GM19438 (cell line): ENCODE data around the gene RNF151.
"Not testable (repeated sequence)": the region's sequence is repeated elsewhere in the genome, so short reads cannot be mapped to it uniquely, and the experiment has no call there.

ENCODE experiments used
- ATAC-seq: cut with Tn5 transposase; IDR thresholded peaks from one replicate; pipeline ENCODE4 v1.9.1; 2021; ENCODE audit warnings: low read depth; ENCODE audit not compliant: unreplicated experiment

Gene RNF151

GRCh38 chr16:1966460-1966859, at the start of gene RNF151:
Gene RNF151, plus strand, starts transcription at chr16:1966856. Its CDS starts 26 bp downstream, at chr16:1966882.
- no peak for ATAC-seq

GRCh38 chr16:1917056-1917664, 49.5 kb upstream of the RNF151 start:
- no peak for ATAC-seq

GRCh38 chr16:1917665-1918350, 48.8 kb upstream of the RNF151 start:
- no peak for ATAC-seq

GRCh38 chr16:1918351-1919326, 48.0 kb upstream of the RNF151 start, which contains the start of gene HS3ST6:
Gene HS3ST6, minus strand, starts transcription at chr16:1918415. Its CDS starts 92 bp downstream, at chr16:1918323.
- ATAC-seq = no peak

DNA sequence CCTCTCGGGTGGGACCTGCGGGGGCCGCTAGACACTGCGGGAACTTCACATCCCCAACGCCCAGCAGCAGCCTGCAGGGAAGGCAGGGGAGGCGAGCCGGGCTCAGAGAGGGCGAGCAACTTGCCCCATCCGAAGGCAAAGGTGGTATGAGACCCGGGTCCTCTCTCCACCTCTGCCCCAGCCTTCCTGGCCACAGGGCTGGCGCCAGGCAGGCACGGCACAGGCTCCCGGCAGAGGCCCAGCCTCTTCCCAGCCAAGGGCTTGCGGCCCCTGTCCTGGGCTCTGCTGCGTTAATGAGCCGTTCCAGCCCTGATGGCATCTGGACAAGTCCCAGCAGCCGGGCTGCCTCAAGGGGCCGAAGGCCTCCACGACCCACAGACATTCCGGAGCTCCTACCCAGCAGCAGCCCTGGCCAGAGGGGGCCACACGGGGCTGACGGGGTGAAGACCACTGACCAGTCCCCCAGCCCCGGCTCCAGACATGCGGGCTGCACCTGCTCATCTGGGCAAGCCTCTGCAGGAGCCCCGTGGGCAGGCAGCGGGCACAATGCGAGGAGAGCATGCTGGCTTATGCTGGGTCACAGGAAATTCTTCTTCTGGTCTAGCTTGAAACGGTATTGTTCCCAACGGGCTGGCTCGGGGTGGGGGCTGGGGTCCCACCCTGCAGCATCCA, 47.2 kb upstream of the RNF151 start:
- no peak for ATAC-seq

- ATAC-seq = not testable (repeated sequence)
Measured at GRCh38 chr16:1920122-1920521, 46.5 kb upstream of the RNF151 start.

DNA sequence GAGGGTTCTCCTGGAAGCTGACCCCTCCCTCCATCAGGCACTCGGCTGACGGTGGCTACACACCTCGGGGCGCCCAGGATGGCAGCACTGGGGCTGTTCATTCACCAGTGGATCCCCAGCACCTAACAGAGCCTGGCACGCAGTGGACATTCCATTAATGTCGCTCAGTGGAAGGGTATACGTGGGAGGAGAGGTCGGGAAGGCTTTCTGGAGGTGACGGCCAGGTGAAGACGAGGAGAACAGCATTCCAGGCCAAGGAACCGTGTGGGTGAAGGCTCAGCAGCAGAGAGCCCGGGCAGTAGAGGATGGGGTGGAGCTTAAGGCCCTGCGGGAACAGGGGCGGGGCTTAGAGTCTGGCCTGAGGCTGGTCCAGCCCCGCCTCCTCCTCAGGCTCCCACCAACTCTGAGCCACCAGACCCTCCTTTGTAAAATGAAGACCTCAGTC, 45.9 kb upstream of the RNF151 start:
- ATAC-seq = no peak

DNA sequence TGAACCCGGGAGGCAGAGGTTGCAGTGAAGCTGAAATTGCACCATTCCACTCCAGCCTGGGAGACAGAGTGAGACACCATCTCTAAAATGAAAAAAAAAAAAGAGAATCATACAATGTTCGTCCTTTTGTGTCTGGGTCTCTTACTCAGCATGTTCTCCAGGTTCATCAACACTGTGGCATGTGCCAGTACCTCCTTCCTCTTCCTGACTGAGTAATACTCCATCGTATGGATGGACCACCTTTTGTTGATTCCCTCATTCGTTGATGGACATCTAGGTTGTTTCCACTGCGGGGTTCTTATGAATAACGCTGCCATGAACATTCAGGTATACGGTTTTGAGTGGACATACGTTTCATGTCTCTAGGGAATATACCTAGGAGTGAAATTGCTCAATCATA, 44.3 kb upstream of the RNF151 start:
- no peak for ATAC-seq

GRCh38 chr16:1923299-1924034, 43.2 kb upstream of the RNF151 start:
- ATAC-seq = no peak

- ATAC-seq = no peak
Measured at GRCh38 chr16:1924095-1924494, 42.6 kb upstream of the RNF151 start.

DNA sequence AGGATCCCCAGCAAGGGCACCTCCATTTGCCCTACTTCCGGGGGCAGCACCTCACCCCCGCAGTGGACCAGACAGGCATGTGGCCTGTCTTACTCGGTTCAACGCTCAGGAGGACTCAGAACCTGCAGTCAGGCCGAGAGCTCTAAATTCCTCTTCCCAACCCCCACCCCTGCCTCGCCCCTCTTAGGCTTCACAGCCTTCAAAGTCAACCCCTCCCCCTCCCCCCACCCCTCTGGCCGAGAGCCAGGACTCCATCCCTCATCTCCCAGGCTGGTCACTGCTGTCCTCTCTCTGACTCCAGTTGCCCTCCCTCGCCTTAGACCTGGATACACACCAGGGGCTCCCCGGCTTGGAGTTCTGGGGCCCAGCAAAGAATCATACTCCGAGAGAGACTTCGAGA, 40.4 kb upstream of the RNF151 start:
- no peak for ATAC-seq

DNA sequence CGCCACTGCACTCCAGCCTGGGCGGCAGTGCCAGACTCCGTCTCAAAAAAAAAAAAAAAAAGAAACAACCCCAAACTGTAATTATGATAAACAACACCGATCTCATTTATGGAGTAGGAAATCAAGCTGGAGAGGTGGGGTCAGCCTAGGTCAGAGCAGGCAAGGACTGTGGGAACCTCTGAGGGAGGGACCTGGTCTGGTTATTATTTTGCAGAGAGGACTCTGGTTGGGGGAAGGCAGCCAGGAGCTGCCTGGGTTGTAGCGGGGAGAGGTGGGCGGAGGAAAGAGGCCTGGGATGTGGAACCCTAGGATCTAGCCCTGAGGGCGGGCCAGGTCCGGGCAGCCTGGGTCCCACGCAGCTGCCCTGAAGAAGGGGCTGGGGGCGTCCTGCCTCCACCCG, 37.6 kb upstream of the RNF151 start:
- ATAC-seq = peak; percentile 29

DNA sequence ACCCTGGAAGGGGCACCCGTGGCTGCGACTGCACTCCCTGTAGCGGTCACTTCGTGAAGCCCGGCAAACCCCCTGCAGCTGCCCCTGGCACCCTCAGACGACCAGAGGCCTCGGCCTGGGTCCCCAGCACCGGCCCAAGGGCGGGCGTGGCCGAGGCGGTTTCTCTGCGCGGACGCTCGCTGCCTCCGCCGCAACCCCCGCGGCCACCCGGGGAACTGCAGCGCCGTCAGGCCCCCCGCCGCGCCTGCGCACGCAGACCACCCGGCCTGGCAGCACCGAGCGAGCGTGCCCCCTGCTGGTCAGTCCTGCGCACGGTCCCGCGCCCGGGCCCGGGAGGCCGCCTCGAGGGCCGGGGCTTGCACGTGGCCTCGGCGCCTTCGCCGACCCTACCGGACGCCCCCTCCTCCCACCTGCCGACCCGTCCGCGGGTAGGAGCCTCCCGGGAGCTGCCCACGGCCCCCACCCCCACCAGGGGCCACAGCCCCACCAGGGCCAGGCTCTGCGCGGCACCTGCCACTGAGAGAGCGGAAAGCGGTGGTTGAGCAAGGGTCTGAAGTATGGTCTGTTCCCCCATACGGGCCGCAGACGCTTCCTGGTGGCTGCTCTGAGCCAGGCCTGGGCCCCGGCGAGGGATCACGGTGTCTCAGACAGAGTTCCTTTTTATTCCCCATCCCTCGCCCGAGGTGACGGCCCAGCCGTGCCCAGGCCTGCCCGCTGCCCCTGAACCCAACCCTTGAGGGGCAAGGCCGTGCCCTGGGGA, 36.9 kb upstream of the RNF151 start:
- ATAC-seq = peak; percentile 79

- ATAC-seq = no peak
Measured at GRCh38 chr16:1930338-1930720, 36.3 kb upstream of the RNF151 start.

DNA sequence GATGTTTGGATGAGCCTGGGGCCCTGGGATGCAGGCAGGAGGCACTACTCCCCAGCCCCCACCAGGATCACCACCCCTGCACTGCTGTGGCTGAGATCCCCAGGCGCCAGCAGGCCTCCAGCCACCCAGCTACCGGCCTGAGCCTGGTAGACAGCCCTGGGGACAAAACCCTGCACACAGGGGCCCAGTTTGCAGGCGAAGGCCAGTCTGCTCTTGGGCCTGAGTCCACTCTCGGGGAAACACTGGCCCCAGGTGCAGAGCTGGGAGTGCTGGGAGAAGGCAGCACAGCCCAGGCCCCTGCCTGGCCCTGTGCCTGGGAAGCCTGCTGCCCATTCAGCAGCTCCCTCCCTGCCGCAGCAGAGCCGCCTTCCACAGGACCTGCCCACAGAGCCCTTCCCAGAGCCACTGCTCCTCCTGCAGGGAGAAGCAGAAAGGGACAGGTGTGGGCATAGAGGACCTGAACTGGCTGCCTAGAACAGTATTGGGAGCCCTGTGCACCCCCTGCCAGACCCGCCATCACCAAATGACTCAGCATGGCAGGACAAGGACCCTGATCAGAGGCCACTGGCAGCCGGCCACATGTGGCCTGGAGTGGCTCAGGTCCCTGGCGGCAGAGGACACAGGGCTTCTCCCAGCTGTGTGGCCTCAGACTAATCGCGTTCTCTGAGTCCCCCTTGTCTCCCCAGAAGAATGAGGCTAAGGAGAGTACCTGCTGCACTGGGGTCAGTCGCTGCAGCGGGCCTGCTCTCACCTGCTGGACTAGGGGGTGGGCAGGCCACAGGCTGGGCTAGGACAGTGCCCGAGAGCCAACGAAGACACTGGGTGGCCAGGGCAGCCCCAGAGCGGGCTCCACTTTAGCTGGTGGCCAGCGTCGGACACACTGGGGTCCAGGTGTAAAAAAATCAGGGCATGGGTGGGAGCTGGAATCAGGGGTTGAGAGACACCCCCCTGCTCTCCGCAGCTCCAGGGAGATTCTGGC, 34.3 kb upstream of the RNF151 start:
- ATAC-seq = no peak

GRCh38 chr16:1933097-1933661, 33.5 kb upstream of the RNF151 start:
- ATAC-seq = no peak

DNA sequence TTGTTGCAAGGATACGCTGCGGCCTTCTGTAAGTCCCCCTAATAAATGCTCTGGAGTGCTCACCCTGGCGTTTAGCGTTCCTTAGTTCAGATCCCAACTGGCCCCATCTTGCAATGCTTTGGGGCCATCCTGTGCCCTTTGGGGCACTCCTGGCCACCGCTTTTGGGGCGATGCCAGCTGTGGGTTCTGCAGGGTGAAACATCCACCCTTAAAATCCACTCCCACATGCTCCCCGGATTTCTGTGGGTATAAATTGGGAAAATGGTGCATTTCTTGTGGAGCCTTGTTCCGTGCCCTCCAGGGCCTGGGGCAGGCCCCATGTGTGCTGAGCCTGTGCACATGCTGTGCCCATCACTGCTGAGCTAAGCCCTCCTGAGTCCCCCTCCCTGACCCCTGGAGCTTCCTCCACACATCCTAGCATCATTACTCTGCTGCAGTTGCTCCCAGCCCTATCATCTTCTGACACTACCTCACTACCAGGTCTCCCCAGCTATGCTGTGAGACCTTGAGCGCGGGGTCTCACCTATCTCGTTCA, 29.6 kb upstream of the RNF151 start:
- no peak for ATAC-seq
